Activated CD8-positive, alpha-beta T cell treated with anti-CD3 and anti-CD28 coated beads for 36 hours (primary cell): ENCODE data around the gene TCF7. TPM values are rescaled to one million over a fixed set of nuclear protein-coding genes. Genes with fewer than 3 reads are reported as not detected.

Experiments
- ATAC-seq: fragments of 200-7000 bp; cut with Tn5 transposase; one replicate; pipeline ENCODE4 v1.10.0; 2021; ENCODE audit warnings: mild to moderate bottlenecking, moderate library complexity
- CTCF ChIA-PET: fragments of 350-600 bp; sonication (Branson Sonifier 250); formaldehyde crosslinking; loops from one replicate; lab custom pipeline; 2021; ENCODE audit warnings: antibody characterized with exemption; lab: Charles Lee
- POLR2A ChIA-PET: fragments of 350-600 bp; sonication (Branson Sonifier 250); formaldehyde crosslinking; loops from one replicate; lab custom pipeline; 2021; ENCODE audit warnings: antibody characterized with exemption; lab: Charles Lee
- DNase-seq: peaks from one replicate; pipeline ENCODE4 v3.0.0-alpha.2; 2020
- H3K27ac Mint-ChIP-seq: one replicate; pipeline ENCODE4 v1.8.0; 2021; ENCODE audit warnings: mild to moderate bottlenecking, mixed read lengths
- H3K27me3 Mint-ChIP-seq: one replicate; pipeline ENCODE4 v1.8.0; 2021; ENCODE audit warnings: mixed read lengths
- H3K36me3 Mint-ChIP-seq: one replicate; pipeline ENCODE4 v1.8.0; 2021; ENCODE audit warnings: low read depth, mixed read lengths
- H3K4me1 Mint-ChIP-seq: one replicate; pipeline ENCODE4 v1.8.0; 2021; ENCODE audit warnings: low read depth, mixed read lengths
- H3K4me3 Mint-ChIP-seq: one replicate; pipeline ENCODE4 v1.8.0; 2021; ENCODE audit warnings: mild to moderate bottlenecking, moderate library complexity, mixed read lengths
- H3K9me3 Mint-ChIP-seq: one replicate; pipeline ENCODE4 v1.8.0; 2021; ENCODE audit warnings: mixed read lengths
- CTCF ChIP-seq: fragments of 200-600 bp; IDR thresholded peaks from one replicate; pipeline ENCODE4 v1.8.0; 2022; ENCODE audit warnings: antibody characterized with exemption, mild to moderate bottlenecking
- intact Hi-C: fragments of 100-400 bp; cut with micrococcal nuclease; formaldehyde crosslinking; loops from one replicate; pipeline ENCODE4 v1.10.0; 2022
- total RNA-seq, 2 experiments: library from RNA; stranded (reverse); gene quantifications; one replicate each; pipeline ENCODE4 v1.2.3, GENCODE V29; 2021

Gene TCF7
- total RNA-seq, 2 experiments from 2014 or later, result 47.4 to 50.3 TPM

- ChIA-PET CTCF (interaction anchor here (38.2 kb wide), 1 partner anchor 101 kb away, joined by 1049 read pairs; no protein-coding TSS in a partner anchor), POLR2A (interaction anchor here (0.7 to 9.6 kb wide), 5 partner anchors 8 to 106 kb away, joined by 3 to 63 read pairs (median 4); no protein-coding TSS in a partner anchor)
- DNase-seq (no peak), ATAC-seq (no peak)
- Mint-ChIP-seq H3K9me3 (no peaks in the 10 kb centered on the region), H3K27me3 (no peaks in the 10 kb centered on the region), H3K4me3 (no peak overlapping the region), H3K27ac (peak overlapping the region; percentile 43), H3K4me1 (peaks cover 58% of the 10 kb centered on the region), H3K36me3 (peaks cover 42% of the 10 kb centered on the region)
- intact Hi-C loops, result no loop called here
- no peak for TF ChIP-seq CTCF
Observed at GRCh38 chr5:134143431-134143830, 28.9 kb downstream of the TCF7 start.

GRCh38 chr5:134143944-134144941 is 29.8 kb downstream of the TCF7 start:
- ChIA-PET CTCF (interaction anchor here (3.3 to 38.2 kb wide), 2 partner anchors 102 to 117 kb away, joined by 20 to 1049 read pairs; no protein-coding TSS in a partner anchor), POLR2A (interaction anchor here (0.6 to 9.6 kb wide), 9 partner anchors 8 to 1194 kb away, joined by 3 to 63 read pairs (median 3); partner anchors contain the start of gene SKP1)
- Mint-ChIP-seq H3K9me3 (no peaks in the 10 kb centered on the region), H3K36me3 (peaks cover 40% of the 10 kb centered on the region), H3K27ac (peak overlapping the region; percentile 79), H3K4me3 (no peak overlapping the region), H3K4me1 (peaks cover 51% of the 10 kb centered on the region), H3K27me3 (no peaks in the 10 kb centered on the region)
- DNase-seq (no peak), ATAC-seq (no peak)
- intact Hi-C loops, result no loop called here
- TF ChIP-seq CTCF, result no peak

- no peak for ATAC-seq
- POLR2A ChIA-PET, result interaction anchor here (0.6 to 9.6 kb wide), 5 partner anchors 10 to 1195 kb away, joined by 3 to 63 read pairs (median 3); partner anchors contain the start of gene SKP1
- peaks cover 37% of the 10 kb centered on the region for H3K36me3 Mint-ChIP-seq
Observed at GRCh38 chr5:134145041-134145757, 30.7 kb downstream of the TCF7 start.

More at GRCh38 chr5:134145041-134145757, 30.7 kb downstream of the TCF7 start:
- no peak for DNase-seq
- Mint-ChIP-seq H3K27ac (peak overlapping the region; percentile 79), H3K27me3 (no peaks in the 10 kb centered on the region), H3K4me3 (no peak overlapping the region), H3K4me1 (peaks cover 50% of the 10 kb centered on the region), H3K9me3 (no peaks in the 10 kb centered on the region)
- TF ChIP-seq CTCF, result no peak
- CTCF ChIA-PET, result interaction anchor here (0.6 to 38.2 kb wide), 8 partner anchors 10 to 118 kb away, joined by 3 to 1049 read pairs (median 10); partner anchors contain the start of gene SKP1
- intact Hi-C loops, result no loop called here
